Skin of body (tissue), 2 donors: Measurements from ENCODE around the gene PIK3R6. TPM values are rescaled to one million over a fixed set of nuclear protein-coding genes. Genes with fewer than 3 reads are reported as not detected.

ENCODE experiments used
- DNase-seq: peaks from one replicate; lab custom pipeline; 2025; lab: John Stamatoyannopoulos, UW
- total RNA-seq: library from RNA; depleted of rRNA; stranded (reverse); fragments of >200 nt; gene quantifications from one replicate; pipeline ENCODE4 v1.2.3, GENCODE V29; 2014

The PIK3R6 gene
- total RNA-seq, 1 donor from 2014 or later = 1.1 TPM

- DNase-seq = no peak
These were observed 8.0 kb upstream of the PIK3R6 start for GRCh38 chr17:8875436-8875835.

GRCh38 chr17:8873801-8874715 lies 6.6 kb upstream of the PIK3R6 start:
- DNase-seq = no peak

GRCh38 chr17:8872705-8873435 lies 5.4 kb upstream of the PIK3R6 start:
- DNase-seq = no peak

GRCh38 chr17:8872036-8872704 lies 4.7 kb upstream of the PIK3R6 start:
- no peak for DNase-seq

GRCh38 chr17:8871081-8871581 lies 3.7 kb upstream of the PIK3R6 start:
- DNase-seq = no peak

- no peak for DNase-seq
These were observed 3.0 kb upstream of the PIK3R6 start for GRCh38 chr17:8870406-8871040.

- DNase-seq = no peak
These were observed 1.8 kb upstream of the PIK3R6 start for GRCh38 chr17:8869114-8869815.

GRCh38 chr17:8868529-8868951 lies 1.1 kb upstream of the PIK3R6 start:
- no peak for DNase-seq

GRCh38 chr17:8868092-8868491 lies 618 bp upstream of the PIK3R6 start:
- no peak for DNase-seq

- no peak for DNase-seq
These were observed 1.7 kb downstream of the PIK3R6 start for GRCh38 chr17:8865811-8866210.

GRCh38 chr17:8865385-8865784 lies 2.1 kb downstream of the PIK3R6 start:
- no peak for DNase-seq

GRCh38 chr17:8862213-8863056 lies 5.0 kb downstream of the PIK3R6 start:
- no peak for DNase-seq

- no peak for DNase-seq
These were observed 5.8 kb downstream of the PIK3R6 start for GRCh38 chr17:8861495-8862181.

- DNase-seq = no peak
These were observed 7.6 kb downstream of the PIK3R6 start for GRCh38 chr17:8859804-8860430.

GRCh38 chr17:8859027-8859803 lies 8.3 kb downstream of the PIK3R6 start:
- DNase-seq = no peak

GRCh38 chr17:8857919-8858318 lies 9.6 kb downstream of the PIK3R6 start:
- no peak for DNase-seq

GRCh38 chr17:8856869-8857575 lies 10.5 kb downstream of the PIK3R6 start:
- no peak for DNase-seq
